GM21619 (cell line): ENCODE data around the gene IL1RAPL2.
"Not testable (repeated sequence)": the region's sequence is repeated elsewhere in the genome, so short reads cannot be mapped to it uniquely, and the experiment has no call there.

Experiments used
- ATAC-seq: cut with Tn5 transposase; IDR thresholded peaks from one replicate; pipeline ENCODE4 v1.9.1; 2021; ENCODE audit not compliant: unreplicated experiment

Gene IL1RAPL2

GRCh38 chrX:105006996-105007395 is 441.0 kb downstream of the IL1RAPL2 start:
- ATAC-seq: no peak

- ATAC-seq: no peak
Observed at GRCh38 chrX:105013719-105014118, 447.7 kb downstream of the IL1RAPL2 start.

DNA sequence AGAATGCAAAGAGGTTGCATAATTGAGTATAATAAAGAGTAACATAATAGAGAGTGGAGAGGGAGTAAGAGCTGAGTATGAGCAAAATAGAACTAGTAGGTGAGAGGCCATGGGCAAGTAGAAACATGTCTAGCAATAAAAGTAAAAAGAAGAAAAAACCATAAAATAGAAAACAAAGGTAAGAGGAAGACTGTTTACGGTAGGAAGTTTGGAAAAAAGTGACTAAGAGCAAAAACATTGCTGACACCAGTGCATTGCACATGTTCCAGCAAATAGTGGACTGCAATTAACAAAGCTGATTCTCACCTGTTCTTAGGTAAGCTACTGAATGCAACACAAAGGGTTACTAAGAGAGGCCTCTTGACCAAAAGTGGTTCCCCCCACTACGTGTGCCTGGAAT is 451.6 kb downstream of the IL1RAPL2 start:
- no peak for ATAC-seq

DNA sequence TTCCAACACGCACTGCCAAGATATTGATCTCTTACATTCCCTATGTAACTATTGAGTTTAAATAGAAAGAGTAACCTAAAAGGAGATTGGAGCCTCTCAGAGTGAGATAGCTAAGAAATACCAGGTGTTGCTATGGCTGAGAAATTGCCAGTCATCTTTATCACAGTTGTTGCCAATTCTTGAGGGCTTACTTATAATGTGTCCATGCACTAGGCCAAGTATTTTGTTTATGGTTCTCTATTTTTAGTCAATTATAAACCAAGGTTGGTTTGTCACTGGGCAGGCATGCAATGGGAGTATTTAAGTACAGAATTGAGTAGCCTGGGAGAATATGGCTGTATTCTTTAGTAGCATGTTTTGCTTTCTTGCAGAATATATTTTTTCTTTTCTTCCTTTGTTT is 452.9 kb downstream of the IL1RAPL2 start:
- ATAC-seq: no peak

DNA sequence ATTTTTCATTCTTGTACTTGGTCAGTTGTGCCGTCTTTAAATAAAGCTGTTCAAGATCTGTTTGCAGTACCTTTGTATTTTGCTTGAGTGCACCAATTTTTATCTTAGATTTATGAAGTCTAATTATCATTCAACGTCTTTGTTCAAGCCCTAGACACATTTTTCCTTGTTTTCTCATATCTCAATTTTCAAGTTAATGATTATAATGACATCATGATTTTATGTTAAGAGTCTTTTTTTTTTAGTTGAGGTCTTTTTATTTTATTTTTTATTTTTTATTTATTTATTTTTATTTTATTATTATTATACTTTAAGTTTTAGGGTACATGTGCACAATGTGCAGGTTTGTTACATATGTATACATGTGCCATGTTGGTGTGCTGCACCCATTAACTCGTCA is 463.0 kb downstream of the IL1RAPL2 start:
- ATAC-seq: not testable (repeated sequence)

DNA sequence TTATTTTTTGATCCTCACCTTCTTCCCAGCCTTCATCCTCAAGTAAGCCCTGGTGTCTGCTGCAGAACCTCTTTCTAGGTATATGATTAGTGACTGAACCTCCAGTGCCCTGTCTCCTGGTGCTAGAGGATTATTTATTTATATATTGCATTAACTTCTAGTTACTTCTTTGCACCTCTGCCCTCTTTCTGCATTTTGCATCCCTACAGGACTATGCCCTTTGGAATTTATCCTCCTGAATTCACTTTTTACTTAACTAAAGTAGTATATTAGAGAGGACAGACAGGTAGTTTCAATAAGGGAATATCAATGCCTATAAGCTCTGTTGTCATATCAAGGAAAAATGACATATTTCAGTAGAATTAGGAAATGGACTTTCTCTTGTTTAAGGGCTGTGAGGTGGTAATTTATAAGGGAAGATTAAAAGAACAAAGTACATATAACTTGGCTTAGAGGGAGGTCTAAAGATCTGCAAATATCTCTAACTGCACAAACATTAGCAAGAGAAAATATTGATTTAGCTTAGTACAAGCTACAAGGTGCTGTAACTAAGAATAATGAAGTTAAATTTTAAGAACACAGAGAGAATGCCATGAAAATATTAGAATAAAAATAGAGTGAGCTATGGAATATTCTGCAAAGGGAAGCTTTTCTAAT is 472.8 kb downstream of the IL1RAPL2 start:
- ATAC-seq: no peak

GRCh38 chrX:105050921-105051320 is 484.9 kb downstream of the IL1RAPL2 start:
- ATAC-seq: no peak

DNA sequence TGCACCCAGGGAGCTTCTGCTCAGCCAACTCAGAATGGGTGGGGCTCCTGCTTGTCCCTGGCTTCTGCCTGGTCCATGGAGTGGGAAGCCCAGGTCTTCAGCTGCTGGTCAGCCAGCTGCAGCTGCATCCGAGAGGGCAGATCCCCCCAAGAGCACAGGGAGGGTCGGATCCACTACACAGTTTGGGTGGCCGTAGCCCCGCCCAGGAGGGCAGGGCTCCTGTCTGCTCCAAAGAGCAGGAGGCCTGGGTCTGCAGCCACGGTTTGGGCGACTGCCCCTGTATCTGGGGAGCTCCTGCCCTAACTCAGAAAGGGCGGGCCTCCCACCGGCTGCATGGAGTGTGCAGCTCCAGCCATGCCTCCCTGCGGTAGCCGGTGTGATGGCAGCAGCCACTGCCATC is 485.4 kb downstream of the IL1RAPL2 start:
- ATAC-seq: no peak

DNA sequence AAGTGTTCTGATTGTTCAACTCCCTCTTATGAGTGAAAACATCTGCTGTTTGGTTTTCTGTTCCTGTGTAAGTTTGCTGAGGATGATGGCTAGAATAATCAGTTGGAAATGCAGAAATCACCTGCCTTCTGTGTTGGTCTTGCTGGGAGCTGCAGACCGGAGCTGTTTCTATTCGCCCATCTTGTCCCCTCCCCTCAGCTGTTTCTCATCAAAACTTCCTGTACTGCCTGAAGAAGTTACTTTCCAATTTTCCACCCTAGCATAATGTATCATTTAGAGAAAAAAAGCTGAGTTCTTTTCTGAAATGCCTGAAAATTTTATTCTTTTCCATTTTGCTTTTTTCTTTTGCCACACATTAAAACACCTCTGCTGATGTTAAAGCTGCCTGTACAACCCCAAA is 486.9 kb downstream of the IL1RAPL2 start:
- ATAC-seq: no peak

- no peak for ATAC-seq
Observed at GRCh38 chrX:105063743-105064142, 497.7 kb downstream of the IL1RAPL2 start.

DNA sequence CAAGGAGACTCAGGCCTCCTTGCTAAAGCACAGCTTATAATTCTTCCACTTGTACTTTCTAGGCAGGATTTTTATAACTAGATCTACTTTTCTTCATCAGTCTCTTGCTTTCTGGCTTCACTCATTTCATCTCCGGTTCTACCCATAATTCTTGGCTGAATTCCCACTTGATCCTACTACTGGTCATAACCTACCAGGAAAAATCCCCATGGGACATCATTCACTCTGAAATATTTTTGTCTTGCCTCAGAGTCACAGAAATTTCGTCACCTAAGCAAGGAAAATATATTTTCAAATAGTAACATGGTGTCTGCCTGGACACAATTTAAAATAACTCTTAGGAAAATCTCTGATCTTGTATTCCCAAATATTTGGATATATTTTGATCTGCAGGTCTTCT is 532.2 kb downstream of the IL1RAPL2 start:
- ATAC-seq: no peak

DNA sequence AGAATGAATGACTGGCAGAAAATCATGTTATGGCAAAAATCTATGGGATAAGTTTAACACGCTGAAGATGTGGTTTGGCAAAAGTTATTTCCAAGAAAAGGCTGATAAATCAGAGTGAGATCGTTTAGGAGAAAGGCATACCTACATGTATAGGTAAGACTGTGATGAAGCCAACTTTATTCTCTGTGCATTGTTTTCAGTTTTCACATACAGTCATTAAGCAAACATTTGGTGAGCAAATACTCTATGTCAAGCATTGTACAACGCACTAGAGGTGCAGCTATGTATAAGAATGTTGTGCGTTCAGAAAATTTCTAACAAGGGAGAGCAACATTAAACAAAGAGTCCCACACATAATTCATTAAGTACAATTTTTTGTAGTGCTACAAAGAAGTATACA is 532.8 kb downstream of the IL1RAPL2 start:
- ATAC-seq: no peak

DNA sequence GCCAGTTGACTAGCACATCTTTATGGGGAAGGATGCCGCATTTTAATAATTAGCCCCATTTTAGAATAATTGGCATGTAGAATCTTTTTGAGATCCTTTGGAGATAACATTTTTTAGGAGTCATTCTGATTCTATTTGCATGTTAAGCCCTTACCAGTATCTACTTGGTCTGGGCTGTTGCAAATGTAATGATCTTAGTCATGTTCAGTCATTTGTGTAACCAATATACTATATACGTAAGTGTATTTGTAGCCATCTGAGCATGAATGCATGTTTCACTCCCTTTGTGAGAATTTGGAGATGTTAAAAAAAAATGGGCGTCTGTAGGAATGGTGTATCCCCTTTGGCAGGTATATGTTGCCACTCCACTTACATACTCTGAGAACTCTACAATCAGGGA is 535.4 kb downstream of the IL1RAPL2 start:
- no peak for ATAC-seq

- ATAC-seq: no peak
Observed at GRCh38 chrX:105109936-105110335, 543.9 kb downstream of the IL1RAPL2 start.

- no peak for ATAC-seq
Observed at GRCh38 chrX:105114554-105115130, 548.6 kb downstream of the IL1RAPL2 start.

- ATAC-seq: not testable (repeated sequence)
Observed at GRCh38 chrX:105115596-105116320, 549.8 kb downstream of the IL1RAPL2 start.

DNA sequence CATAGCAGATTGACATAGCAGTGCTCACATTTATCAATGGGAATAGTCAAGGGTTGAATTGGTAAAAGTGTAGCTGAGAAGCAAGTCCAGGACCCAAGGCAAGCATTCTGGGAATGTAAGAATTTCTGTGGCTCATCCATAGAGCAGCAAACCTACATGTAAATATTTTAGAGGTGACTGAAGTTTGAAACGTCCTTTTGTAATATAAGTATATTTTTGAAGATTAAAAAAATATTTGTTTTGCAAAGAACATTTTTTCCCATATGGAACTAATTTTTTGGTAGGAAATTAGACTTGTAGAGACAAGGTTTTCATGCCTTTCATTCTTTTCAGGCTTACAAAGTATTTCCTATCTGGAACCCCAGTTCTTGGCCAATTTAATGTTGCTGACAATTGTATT is 550.5 kb downstream of the IL1RAPL2 start:
- ATAC-seq: no peak

DNA sequence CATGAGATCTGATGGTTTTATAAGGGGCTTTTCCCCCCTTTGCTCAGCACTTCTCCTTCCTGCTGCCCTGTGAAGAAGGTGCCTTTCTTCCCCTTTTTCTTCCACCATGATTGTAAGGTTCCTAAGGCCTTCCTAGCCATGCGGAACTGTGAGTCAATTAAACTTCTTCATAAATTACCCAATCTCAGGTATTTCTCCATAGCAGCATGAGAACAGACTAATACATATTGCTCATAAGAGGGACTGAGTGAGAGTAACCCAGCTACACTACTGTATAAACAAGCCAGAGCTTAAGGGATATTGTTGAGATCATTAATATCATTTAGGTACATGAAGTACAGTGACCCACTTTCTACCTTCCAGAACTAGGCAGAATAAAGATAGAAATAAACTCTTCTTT is 551.6 kb downstream of the IL1RAPL2 start:
- no peak for ATAC-seq

- no peak for ATAC-seq
Observed at GRCh38 chrX:105120463-105120862, 554.5 kb downstream of the IL1RAPL2 start.

GRCh38 chrX:105121186-105121585 is 555.2 kb downstream of the IL1RAPL2 start:
- no peak for ATAC-seq

DNA sequence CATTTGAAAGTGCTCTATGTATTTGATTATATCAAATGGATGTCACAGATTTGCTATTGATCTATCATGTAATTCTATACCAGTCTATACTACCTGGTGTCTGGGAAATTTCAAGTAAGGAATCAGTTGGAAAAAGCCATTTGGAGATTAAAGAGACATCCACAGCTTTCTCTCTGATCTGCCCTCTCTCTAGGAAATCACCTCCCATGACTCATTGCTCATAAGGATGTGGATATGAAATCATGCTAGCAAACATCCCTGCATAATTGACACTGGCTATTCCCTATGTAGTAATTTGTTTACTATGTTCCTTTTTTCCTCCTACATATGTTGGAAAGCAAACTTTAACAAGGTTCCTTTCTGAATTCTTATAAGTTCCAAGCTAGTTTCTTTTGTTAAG is 560.2 kb downstream of the IL1RAPL2 start:
- no peak for ATAC-seq

DNA sequence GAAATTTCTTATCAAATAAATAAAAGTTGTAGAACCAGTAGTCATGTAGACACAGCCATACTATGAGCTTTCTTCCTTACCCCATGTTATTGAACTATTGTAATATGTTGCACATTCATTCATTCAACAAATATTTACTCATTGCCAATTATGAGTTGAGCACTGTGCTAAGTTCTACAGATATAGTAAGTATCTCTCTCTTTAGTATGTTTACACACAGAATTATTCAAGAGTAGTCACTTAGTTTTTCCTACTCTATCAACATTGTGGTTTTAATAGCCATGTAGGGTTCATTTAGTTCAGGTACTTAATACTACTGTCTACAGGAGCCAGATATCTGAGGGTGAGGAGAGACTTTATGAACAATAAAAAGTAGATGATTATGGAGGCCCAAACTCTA is 568.3 kb downstream of the IL1RAPL2 start:
- ATAC-seq: no peak
